ENCODE measurements around the gene IL17D.
A peak's percentile ranks its signal among the peaks of the same experiment; 100 is the strongest.

IL17D gene

GRCh38 chr13:20696073-20696472 is 7.4 kb upstream of the IL17D start:
- Histone ChIP-seq H3K4ac (ENCODE audit: low read depth, low read length) (no peak overlapping the region), H3K4me3 (ENCODE audit: low read length) (no peak overlapping the region), H2BK120ac (ENCODE audit: low read depth, low read length) (no peak overlapping the region), H3K23ac (ENCODE audit: low read length) (no peak overlapping the region), H2BK15ac (replicated peaks; ENCODE audit: low read depth) (no peak overlapping the region), H4K8ac (ENCODE audit: low read depth, low read length) (no peak overlapping the region), H3K79me1 (ENCODE audit: low read length) (no peaks in the 10 kb centered on the region), H3K79me2 (ENCODE audit: control insufficient read depth, insufficient read depth, low read length) (no peaks in the 10 kb centered on the region), H3K27ac (ENCODE audit: low read depth, low read length) (no peak overlapping the region), H3K27me3 (ENCODE audit: insufficient read depth, low read length, poor library complexity) (no peaks in the 10 kb centered on the region), H3K36me3 (ENCODE audit: control insufficient read depth, insufficient read depth, low read length) (no peaks in the 10 kb centered on the region), H4K5ac (ENCODE audit: low read length) (no peak overlapping the region), H3K4me2 (ENCODE audit: low read length) (no peak overlapping the region), H3K4me1 (ENCODE audit: control insufficient read depth, low read depth, low read length) (no peaks in the 10 kb centered on the region), H2BK5ac (ENCODE audit: low read length) (no peak overlapping the region), H3K9ac (ENCODE audit: low read length) (no peak overlapping the region), H3K56ac (ENCODE audit: low read length) (no peak overlapping the region), H3K18ac (ENCODE audit: low read length) (no peak overlapping the region), H2AK5ac (ENCODE audit: low read length) (no peak overlapping the region)
- no CpG with 5 or more reads among the region's 4 CpGs for WGBS (ENCODE audit: extremely low coverage, insufficient coverage, low lambda C conversion rate)
- no peak for DNase-seq

GRCh38 chr13:20699715-20700114 is 3.8 kb upstream of the IL17D start:
- no peak overlapping the region for H3K9ac ChIP-seq (ENCODE audit: low read length)
- no peak overlapping the region for H4K5ac ChIP-seq (ENCODE audit: low read length)
- H3K79me2 ChIP-seq (ENCODE audit: control insufficient read depth, insufficient read depth, low read length), result no peaks in the 10 kb centered on the region
- no peak overlapping the region for H3K27ac ChIP-seq (ENCODE audit: low read depth, low read length)
- H3K79me1 ChIP-seq (ENCODE audit: low read length), result no peaks in the 10 kb centered on the region
- no peak for DNase-seq
- H2BK120ac ChIP-seq (ENCODE audit: low read depth, low read length), result no peak overlapping the region
- no peak overlapping the region for H3K56ac ChIP-seq (ENCODE audit: low read length)
- no peak overlapping the region for H3K23ac ChIP-seq (ENCODE audit: low read length)
- no peak overlapping the region for H3K4me3 ChIP-seq (ENCODE audit: low read length)
- WGBS (ENCODE audit: extremely low coverage, insufficient coverage, low lambda C conversion rate), result no CpG with 5 or more reads among the region's 9 CpGs
- no peak overlapping the region for H2AK5ac ChIP-seq (ENCODE audit: low read length)
- H2BK5ac ChIP-seq (ENCODE audit: low read length), result no peak overlapping the region
- H3K27me3 ChIP-seq (ENCODE audit: insufficient read depth, low read length, poor library complexity), result peaks cover 6% of the 10 kb centered on the region
- no peak overlapping the region for H3K4ac ChIP-seq (ENCODE audit: low read depth, low read length)
- no peak overlapping the region for H3K4me2 ChIP-seq (ENCODE audit: low read length)
- no peak overlapping the region for H4K8ac ChIP-seq (ENCODE audit: low read depth, low read length)
- no peaks in the 10 kb centered on the region for H3K36me3 ChIP-seq (ENCODE audit: control insufficient read depth, insufficient read depth, low read length)
- H3K4me1 ChIP-seq (ENCODE audit: control insufficient read depth, low read depth, low read length), result no peaks in the 10 kb centered on the region
- no peak overlapping the region for H2BK15ac ChIP-seq (replicated peaks; ENCODE audit: low read depth)
- no peak overlapping the region for H3K18ac ChIP-seq (ENCODE audit: low read length)

GRCh38 chr13:20700288-20700687 is 3.2 kb upstream of the IL17D start:
- Histone ChIP-seq H3K4me3 (ENCODE audit: low read length) (no peak overlapping the region), H3K4ac (ENCODE audit: low read depth, low read length) (no peak overlapping the region), H4K8ac (ENCODE audit: low read depth, low read length) (no peak overlapping the region), H3K56ac (ENCODE audit: low read length) (no peak overlapping the region), H2BK5ac (ENCODE audit: low read length) (no peak overlapping the region), H3K27me3 (ENCODE audit: insufficient read depth, low read length, poor library complexity) (peaks cover 6% of the 10 kb centered on the region), H3K9ac (ENCODE audit: low read length) (no peak overlapping the region), H3K79me1 (ENCODE audit: low read length) (no peaks in the 10 kb centered on the region), H3K79me2 (ENCODE audit: control insufficient read depth, insufficient read depth, low read length) (no peaks in the 10 kb centered on the region), H3K23ac (ENCODE audit: low read length) (no peak overlapping the region), H4K5ac (ENCODE audit: low read length) (no peak overlapping the region), H3K4me1 (ENCODE audit: control insufficient read depth, low read depth, low read length) (no peaks in the 10 kb centered on the region), H3K4me2 (ENCODE audit: low read length) (no peak overlapping the region), H2AK5ac (ENCODE audit: low read length) (no peak overlapping the region), H2BK120ac (ENCODE audit: low read depth, low read length) (no peak overlapping the region), H3K36me3 (ENCODE audit: control insufficient read depth, insufficient read depth, low read length) (no peaks in the 10 kb centered on the region), H2BK15ac (replicated peaks; ENCODE audit: low read depth) (no peak overlapping the region), H3K27ac (ENCODE audit: low read depth, low read length) (no peak overlapping the region), H3K18ac (ENCODE audit: low read length) (no peak overlapping the region)
- no CpG with 5 or more reads among the region's 6 CpGs for WGBS (ENCODE audit: extremely low coverage, insufficient coverage, low lambda C conversion rate)
- DNase-seq, result no peak

GRCh38 chr13:20701461-20701860 is 2.0 kb upstream of the IL17D start:
- Histone ChIP-seq H4K8ac (ENCODE audit: low read depth, low read length) (no peak overlapping the region), H2BK120ac (ENCODE audit: low read depth, low read length) (no peak overlapping the region), H3K4me2 (ENCODE audit: low read length) (no peak overlapping the region), H3K79me1 (ENCODE audit: low read length) (no peaks in the 10 kb centered on the region), H3K27ac (ENCODE audit: low read depth, low read length) (no peak overlapping the region), H2BK15ac (replicated peaks; ENCODE audit: low read depth) (no peak overlapping the region), H3K79me2 (ENCODE audit: control insufficient read depth, insufficient read depth, low read length) (no peaks in the 10 kb centered on the region), H2AK5ac (ENCODE audit: low read length) (no peak overlapping the region), H3K56ac (ENCODE audit: low read length) (no peak overlapping the region), H3K9ac (ENCODE audit: low read length) (no peak overlapping the region), H3K4me1 (ENCODE audit: control insufficient read depth, low read depth, low read length) (no peaks in the 10 kb centered on the region), H3K4ac (ENCODE audit: low read depth, low read length) (no peak overlapping the region), H3K27me3 (ENCODE audit: insufficient read depth, low read length, poor library complexity) (peaks cover 6% of the 10 kb centered on the region), H3K36me3 (ENCODE audit: control insufficient read depth, insufficient read depth, low read length) (no peaks in the 10 kb centered on the region), H3K18ac (ENCODE audit: low read length) (no peak overlapping the region), H3K23ac (ENCODE audit: low read length) (no peak overlapping the region), H3K4me3 (ENCODE audit: low read length) (no peak overlapping the region), H4K5ac (ENCODE audit: low read length) (no peak overlapping the region), H2BK5ac (ENCODE audit: low read length) (no peak overlapping the region)
- WGBS (ENCODE audit: extremely low coverage, insufficient coverage, low lambda C conversion rate), result no CpG with 5 or more reads among the region's 3 CpGs
- DNase-seq, result no peak

GRCh38 chr13:20702530-20702914 is 977 bp upstream of the IL17D start:
- H3K27me3 ChIP-seq (ENCODE audit: insufficient read depth, low read length, poor library complexity), result peaks cover 6% of the 10 kb centered on the region
- WGBS (ENCODE audit: extremely low coverage, insufficient coverage, low lambda C conversion rate), result no CpG with 5 or more reads among the region's 9 CpGs
- no peak overlapping the region for H2BK5ac ChIP-seq (ENCODE audit: low read length)
- H3K9ac ChIP-seq (ENCODE audit: low read length), result no peak overlapping the region
- no peak overlapping the region for H2BK120ac ChIP-seq (ENCODE audit: low read depth, low read length)
- H3K4ac ChIP-seq (ENCODE audit: low read depth, low read length), result no peak overlapping the region
- H3K27ac ChIP-seq (ENCODE audit: low read depth, low read length), result no peak overlapping the region
- H3K4me1 ChIP-seq (ENCODE audit: control insufficient read depth, low read depth, low read length), result no peaks in the 10 kb centered on the region
- H3K4me3 ChIP-seq (ENCODE audit: low read length), result no peak overlapping the region
- no peak overlapping the region for H2BK15ac ChIP-seq (replicated peaks; ENCODE audit: low read depth)
- no peak overlapping the region for H3K23ac ChIP-seq (ENCODE audit: low read length)
- H3K4me2 ChIP-seq (ENCODE audit: low read length), result no peak overlapping the region
- DNase-seq, result no peak
- no peak overlapping the region for H3K56ac ChIP-seq (ENCODE audit: low read length)
- H3K79me2 ChIP-seq (ENCODE audit: control insufficient read depth, insufficient read depth, low read length), result no peaks in the 10 kb centered on the region
- H4K5ac ChIP-seq (ENCODE audit: low read length), result no peak overlapping the region
- no peaks in the 10 kb centered on the region for H3K79me1 ChIP-seq (ENCODE audit: low read length)
- H3K18ac ChIP-seq (ENCODE audit: low read length), result no peak overlapping the region
- H2AK5ac ChIP-seq (ENCODE audit: low read length), result no peak overlapping the region
- no peak overlapping the region for H4K8ac ChIP-seq (ENCODE audit: low read depth, low read length)
- no peaks in the 10 kb centered on the region for H3K36me3 ChIP-seq (ENCODE audit: control insufficient read depth, insufficient read depth, low read length)

GRCh38 chr13:20703780-20704458 is 420 bp downstream of the IL17D start:
- Histone ChIP-seq H4K8ac (ENCODE audit: low read depth, low read length) (no peak overlapping the region), H3K36me3 (ENCODE audit: control insufficient read depth, insufficient read depth, low read length) (no peaks in the 10 kb centered on the region), H2BK5ac (ENCODE audit: low read length) (no peak overlapping the region), H3K27ac (ENCODE audit: low read depth, low read length) (no peak overlapping the region), H2AK5ac (ENCODE audit: low read length) (no peak overlapping the region), H3K79me2 (ENCODE audit: control insufficient read depth, insufficient read depth, low read length) (no peaks in the 10 kb centered on the region), H3K4me3 (ENCODE audit: low read length) (peak overlapping the region; percentile 12), H3K27me3 (ENCODE audit: insufficient read depth, low read length, poor library complexity) (peaks cover 6% of the 10 kb centered on the region), H3K4me2 (ENCODE audit: low read length) (peak overlapping the region; percentile 76), H2BK15ac (replicated peaks; ENCODE audit: low read depth) (no peak overlapping the region), H4K5ac (ENCODE audit: low read length) (no peak overlapping the region), H2BK120ac (ENCODE audit: low read depth, low read length) (no peak overlapping the region), H3K4me1 (ENCODE audit: control insufficient read depth, low read depth, low read length) (no peaks in the 10 kb centered on the region), H3K4ac (ENCODE audit: low read depth, low read length) (no peak overlapping the region), H3K23ac (ENCODE audit: low read length) (no peak overlapping the region), H3K18ac (ENCODE audit: low read length) (peak overlapping the region; percentile 69), H3K79me1 (ENCODE audit: low read length) (no peaks in the 10 kb centered on the region), H3K56ac (ENCODE audit: low read length) (peak overlapping the region; percentile 67), H3K9ac (ENCODE audit: low read length) (peak overlapping the region; percentile 64)
- DNase-seq, result peak; percentile 84
- WGBS (ENCODE audit: extremely low coverage, insufficient coverage, low lambda C conversion rate), result no CpG with 5 or more reads among the region's 98 CpGs
